ENCODE measurements around the gene PARP8.
"Not testable (repeated sequence)": the region's sequence is repeated elsewhere in the genome, so short reads cannot be mapped to it uniquely, and the experiment has no call there.

Gene PARP8

GRCh38 chr5:50655067-50655809 lies 11.2 kb upstream of the PARP8 start:
- TF ChIP-seq CTCF (IDR thresholded peaks at IDR 0.05; ENCODE audit: insufficient read depth, low read length, poor library complexity, severe bottlenecking): no peak
- H3K27me3 ChIP-seq (replicated peaks; ENCODE audit: control insufficient read depth, insufficient read depth, low read length): no peaks in the 10 kb centered on the region
- no peak overlapping the region for H3K4me3 ChIP-seq (replicated peaks; ENCODE audit: low read depth, low read length)
- no peak for DNase-seq (ENCODE audit: extremely low read depth, insufficient read length)
- H3K36me3 ChIP-seq (ENCODE audit: control insufficient read depth, insufficient read depth, low read length): no peaks in the 10 kb centered on the region

- no peaks in the 10 kb centered on the region for H3K27me3 ChIP-seq (replicated peaks; ENCODE audit: control insufficient read depth, insufficient read depth, low read length)
- no peaks in the 10 kb centered on the region for H3K36me3 ChIP-seq (ENCODE audit: control insufficient read depth, insufficient read depth, low read length)
- TF ChIP-seq CTCF (IDR thresholded peaks at IDR 0.05; ENCODE audit: insufficient read depth, low read length, poor library complexity, severe bottlenecking): no peak
- no peak for DNase-seq (ENCODE audit: extremely low read depth, insufficient read length)
- no peak overlapping the region for H3K4me3 ChIP-seq (replicated peaks; ENCODE audit: low read depth, low read length)
These were observed 10.6 kb upstream of the PARP8 start for GRCh38 chr5:50655810-50656205.

GRCh38 chr5:50657044-50657443 lies 9.4 kb upstream of the PARP8 start:
- Histone ChIP-seq H3K27me3 (replicated peaks; ENCODE audit: control insufficient read depth, insufficient read depth, low read length) (no peaks in the 10 kb centered on the region), H3K36me3 (ENCODE audit: control insufficient read depth, insufficient read depth, low read length) (no peaks in the 10 kb centered on the region), H3K4me3 (replicated peaks; ENCODE audit: low read depth, low read length) (no peak overlapping the region)
- TF ChIP-seq CTCF (IDR thresholded peaks at IDR 0.05; ENCODE audit: insufficient read depth, low read length, poor library complexity, severe bottlenecking): no peak
- no peak for DNase-seq (ENCODE audit: extremely low read depth, insufficient read length)

GRCh38 chr5:50658246-50658645 lies 8.2 kb upstream of the PARP8 start:
- TF ChIP-seq CTCF (IDR thresholded peaks at IDR 0.05; ENCODE audit: insufficient read depth, low read length, poor library complexity, severe bottlenecking): no peak
- no peaks in the 10 kb centered on the region for H3K36me3 ChIP-seq (ENCODE audit: control insufficient read depth, insufficient read depth, low read length)
- no peak overlapping the region for H3K4me3 ChIP-seq (replicated peaks; ENCODE audit: low read depth, low read length)
- no peak for DNase-seq (ENCODE audit: extremely low read depth, insufficient read length)
- no peaks in the 10 kb centered on the region for H3K27me3 ChIP-seq (replicated peaks; ENCODE audit: control insufficient read depth, insufficient read depth, low read length)

- H3K36me3 ChIP-seq (ENCODE audit: control insufficient read depth, insufficient read depth, low read length): no peaks in the 10 kb centered on the region
- no peak for DNase-seq (ENCODE audit: extremely low read depth, insufficient read length)
- TF ChIP-seq CTCF (IDR thresholded peaks at IDR 0.05; ENCODE audit: insufficient read depth, low read length, poor library complexity, severe bottlenecking): no peak
- H3K27me3 ChIP-seq (replicated peaks; ENCODE audit: control insufficient read depth, insufficient read depth, low read length): no peaks in the 10 kb centered on the region
- H3K4me3 ChIP-seq (replicated peaks; ENCODE audit: low read depth, low read length): no peak overlapping the region
These were observed 2.8 kb upstream of the PARP8 start for GRCh38 chr5:50663636-50664035.

GRCh38 chr5:50665091-50665490 lies 1.3 kb upstream of the PARP8 start:
- Histone ChIP-seq H3K36me3 (ENCODE audit: control insufficient read depth, insufficient read depth, low read length) (no peaks in the 10 kb centered on the region), H3K27me3 (replicated peaks; ENCODE audit: control insufficient read depth, insufficient read depth, low read length) (no peaks in the 10 kb centered on the region), H3K4me3 (replicated peaks; ENCODE audit: low read depth, low read length) (no peak overlapping the region)
- DNase-seq (ENCODE audit: extremely low read depth, insufficient read length): no peak
- no peak for TF ChIP-seq CTCF (IDR thresholded peaks at IDR 0.05; ENCODE audit: insufficient read depth, low read length, poor library complexity, severe bottlenecking)

- peak overlapping the region; percentile 99 for H3K4me3 ChIP-seq (replicated peaks; ENCODE audit: low read depth, low read length)
- peak; percentile 19 for DNase-seq (ENCODE audit: extremely low read depth, insufficient read length)
- not testable (repeated sequence) for H3K36me3 ChIP-seq (ENCODE audit: control insufficient read depth, insufficient read depth, low read length); H3K27me3 ChIP-seq (replicated peaks; ENCODE audit: control insufficient read depth, insufficient read depth, low read length)
These were observed 655 bp upstream of the PARP8 start for GRCh38 chr5:50665761-50666202.

Measured in GM06990 (cell line).